Measurements from ENCODE around the gene TUT4.

TUT4 gene

GRCh38 chr1:52403566-52404115 is 149.3 kb downstream of the TUT4 start:
- Histone ChIP-seq H3K4me3 (ENCODE audit: low read length) (peak overlapping the region; percentile 86), H3K79me2 (ENCODE audit: low read length) (peaks cover 66% of the 10 kb centered on the region), H3K4me1 (ENCODE audit: low read length) (peaks cover 17% of the 10 kb centered on the region), H3K27ac (ENCODE audit: low read length) (peak overlapping the region; percentile 70), H3K36me3 (replicated peaks; ENCODE audit: low read depth, low read length) (peaks cover 39% of the 10 kb centered on the region), H2AFZ (ENCODE audit: low read depth, low read length) (peak overlapping the region; percentile 83), H3K9ac (ENCODE audit: low read length) (peak overlapping the region; percentile 90), H4K20me1 (ENCODE audit: insufficient read depth, low read length) (no peaks in the 10 kb centered on the region), H3K4me2 (ENCODE audit: low read length) (peak overlapping the region; percentile 81), H3K9me3 (ENCODE audit: insufficient read depth, low read length) (no peaks in the 10 kb centered on the region), H3K27me3 (ENCODE audit: low read depth, low read length) (no peaks in the 10 kb centered on the region)
- TF ChIP-seq EZH2phosphoT487 (IDR thresholded peaks at IDR 0.05; ENCODE audit: low read depth): no peak
- TF ChIP-seq CTCF (IDR thresholded peaks at IDR 0.05; ENCODE audit: low read depth, low read length): no peak

GRCh38 chr1:52402860-52403240 is 150.0 kb downstream of the TUT4 start:
- TF ChIP-seq CTCF (IDR thresholded peaks at IDR 0.05; ENCODE audit: low read depth, low read length) (no peak), EZH2phosphoT487 (IDR thresholded peaks at IDR 0.05; ENCODE audit: low read depth) (no peak)
- peak overlapping the region; percentile 90 for H3K9ac ChIP-seq (ENCODE audit: low read length)
- H3K27ac ChIP-seq (ENCODE audit: low read length): peak overlapping the region; percentile 70
- H3K4me2 ChIP-seq (ENCODE audit: low read length): peak overlapping the region; percentile 81
- no peaks in the 10 kb centered on the region for H4K20me1 ChIP-seq (ENCODE audit: insufficient read depth, low read length)
- H3K27me3 ChIP-seq (ENCODE audit: low read depth, low read length): no peaks in the 10 kb centered on the region
- peaks cover 34% of the 10 kb centered on the region for H3K36me3 ChIP-seq (replicated peaks; ENCODE audit: low read depth, low read length)
- H3K4me1 ChIP-seq (ENCODE audit: low read length): peaks cover 17% of the 10 kb centered on the region
- H3K79me2 ChIP-seq (ENCODE audit: low read length): peaks cover 66% of the 10 kb centered on the region
- no peak overlapping the region for H2AFZ ChIP-seq (ENCODE audit: low read depth, low read length)
- H3K9me3 ChIP-seq (ENCODE audit: insufficient read depth, low read length): no peaks in the 10 kb centered on the region
- H3K4me3 ChIP-seq (ENCODE audit: low read length): peak overlapping the region; percentile 86

GRCh38 chr1:52400131-52400530 is 152.8 kb downstream of the TUT4 start:
- peaks cover 44% of the 10 kb centered on the region for H3K79me2 ChIP-seq (ENCODE audit: low read length)
- peaks cover 35% of the 10 kb centered on the region for H3K36me3 ChIP-seq (replicated peaks; ENCODE audit: low read depth, low read length)
- no peaks in the 10 kb centered on the region for H3K9me3 ChIP-seq (ENCODE audit: insufficient read depth, low read length)
- H3K27ac ChIP-seq (ENCODE audit: low read length): no peak overlapping the region
- no peak overlapping the region for H3K4me2 ChIP-seq (ENCODE audit: low read length)
- H3K27me3 ChIP-seq (ENCODE audit: low read depth, low read length): no peaks in the 10 kb centered on the region
- no peak overlapping the region for H2AFZ ChIP-seq (ENCODE audit: low read depth, low read length)
- no peak overlapping the region for H3K4me3 ChIP-seq (ENCODE audit: low read length)
- H3K9ac ChIP-seq (ENCODE audit: low read length): no peak overlapping the region
- no peaks in the 10 kb centered on the region for H4K20me1 ChIP-seq (ENCODE audit: insufficient read depth, low read length)
- peaks cover 11% of the 10 kb centered on the region for H3K4me1 ChIP-seq (ENCODE audit: low read length)
- TF ChIP-seq EZH2phosphoT487 (IDR thresholded peaks at IDR 0.05; ENCODE audit: low read depth): no peak
- no peak for TF ChIP-seq CTCF (IDR thresholded peaks at IDR 0.05; ENCODE audit: low read depth, low read length)

- Histone ChIP-seq H3K27me3 (ENCODE audit: low read depth, low read length) (no peaks in the 10 kb centered on the region), H3K4me1 (ENCODE audit: low read length) (peaks cover 11% of the 10 kb centered on the region), H3K79me2 (ENCODE audit: low read length) (peaks cover 39% of the 10 kb centered on the region), H2AFZ (ENCODE audit: low read depth, low read length) (no peak overlapping the region), H3K9ac (ENCODE audit: low read length) (no peak overlapping the region), H3K36me3 (replicated peaks; ENCODE audit: low read depth, low read length) (peaks cover 38% of the 10 kb centered on the region), H3K27ac (ENCODE audit: low read length) (no peak overlapping the region), H3K4me3 (ENCODE audit: low read length) (no peak overlapping the region), H4K20me1 (ENCODE audit: insufficient read depth, low read length) (no peaks in the 10 kb centered on the region), H3K9me3 (ENCODE audit: insufficient read depth, low read length) (no peaks in the 10 kb centered on the region), H3K4me2 (ENCODE audit: low read length) (no peak overlapping the region)
- TF ChIP-seq CTCF (IDR thresholded peaks at IDR 0.05; ENCODE audit: low read depth, low read length) (no peak), EZH2phosphoT487 (IDR thresholded peaks at IDR 0.05; ENCODE audit: low read depth) (no peak)
Observed at GRCh38 chr1:52399629-52400028, 153.3 kb downstream of the TUT4 start.

Measured in OCI-LY3 (cell line).